SK-N-SH treated with all-trans-retinoic acid at 6 μM for 48 hours (cell line): ENCODE measurements around the gene PIK3CB.

Source experiments
- ARNTL ChIP-seq: fragments of 450-650 bp; formaldehyde crosslinking; IDR thresholded peaks from 2 replicates; pipeline ENCODE4 v1.5.0; 2020; ENCODE audit warnings: low read depth, mild to moderate bottlenecking, moderate library complexity, borderline replicate concordance
- GLIS3 ChIP-seq: fragments of 250-450 bp; sonication (Bioruptor Pico); IDR thresholded peaks from 2 replicates; pipeline ENCODE4 v1.5.0; 2020; ENCODE audit warnings: mild to moderate bottlenecking, moderate library complexity
- OSR1 ChIP-seq: fragments of 250-450 bp; sonication (Bioruptor Pico); IDR thresholded peaks from 2 replicates; pipeline ENCODE4 v1.8.0; 2022; ENCODE audit warnings: moderate library complexity, mild to moderate bottlenecking, inconsistent platforms
- PATZ1 ChIP-seq: fragments of 250-450 bp; sonication (Bioruptor Pico); IDR thresholded peaks from 2 replicates; pipeline ENCODE4 v1.8.0; 2020; ENCODE audit warnings: mild to moderate bottlenecking, moderate library complexity, borderline replicate concordance
- RARB ChIP-seq: fragments of 250-450 bp; sonication (Bioruptor Pico); IDR thresholded peaks from 2 replicates; pipeline ENCODE4 v1.8.0; 2021; ENCODE audit warnings: mild to moderate bottlenecking, moderate library complexity
- TCF4 ChIP-seq: fragments of 250-450 bp; sonication (Bioruptor Pico); IDR thresholded peaks from 2 replicates; pipeline ENCODE4 v1.8.0; 2021; ENCODE audit warnings: mild to moderate bottlenecking, moderate library complexity, borderline replicate concordance
- ZFP30 ChIP-seq: fragments of 450-650 bp; formaldehyde crosslinking; IDR thresholded peaks from 2 replicates; pipeline ENCODE4 v1.5.0; 2022; ENCODE audit warnings: mild to moderate bottlenecking, moderate library complexity
- ZNF8 ChIP-seq: fragments of 450-650 bp; formaldehyde crosslinking; IDR thresholded peaks from 2 replicates; pipeline ENCODE4 v1.5.0; 2020; ENCODE audit warnings: mild to moderate bottlenecking, moderate library complexity

- TF ChIP-seq TCF4 (CRISPR knock-in tag) (no peak), ARNTL (no peak), ZNF8 (CRISPR knock-in tag) (no peak), PATZ1 (CRISPR knock-in tag) (no peak), ZFP30 (CRISPR knock-in tag) (no peak), GLIS3 (CRISPR knock-in tag) (no peak), RARB (CRISPR knock-in tag) (no peak), OSR1 (CRISPR knock-in tag) (no peak)
Measured at GRCh38 chr3:138829097-138829496, 5.6 kb downstream of the PIK3CB start.
